NCI-H1930 (cell line): ENCODE results near the gene OR4A47.
"Not testable (repeated sequence)": the region's sequence is repeated elsewhere in the genome, so short reads cannot be mapped to it uniquely, and the experiment has no call there.

ENCODE experiments used
- DNase-seq, 2 experiments: peaks; one replicate each; lab custom pipeline; 2025; lab: John Stamatoyannopoulos, UW

OR4A47 gene

GRCh38 chr11:48488493-48488892 lies at the start of gene OR4A47:
Gene OR4A47 (plus strand): TSS chr11:48488793. CDS start chr11:48488793, 0 bp downstream.
- DNase-seq = not testable (repeated sequence)

GRCh38 chr11:48455909-48456308 lies 32.7 kb upstream of the OR4A47 start:
- DNase-seq = not testable (repeated sequence)

GRCh38 chr11:48473966-48474365 lies 14.6 kb upstream of the OR4A47 start:
- not testable (repeated sequence) for DNase-seq

GRCh38 chr11:48474703-48475102 lies 13.9 kb upstream of the OR4A47 start:
- not testable (repeated sequence) for DNase-seq

GRCh38 chr11:48506169-48506568 lies 17.6 kb downstream of the OR4A47 start:
- not testable (repeated sequence) for DNase-seq

GRCh38 chr11:48538991-48539390 lies 50.4 kb downstream of the OR4A47 start:
- no peak for DNase-seq
